HCT116 (cell line): ENCODE results near the gene RRAS2.

Source experiments
- ATF3 ChIP-seq: IDR thresholded peaks from 2 replicates; pipeline ENCODE4 v1.6.1; 2012
- CTCF ChIP-seq, 3 experiments: fragments of 200-600 bp in 1 of 3; sonication (generic) in 1 of 3; IDR thresholded peaks in 2 of 3; conservative IDR thresholded peaks in 1 of 3; 2 replicates each; pipeline ENCODE4 v1.5.1; 2012 to 2017; ENCODE audit warnings: low read depth in 2 of 3, low read length in 2 of 3, antibody characterized with exemption in 1 of 3, borderline replicate concordance in 1 of 3, control low read depth in 1 of 3, mild to moderate bottlenecking in 1 of 3, mixed read lengths in 1 of 3, mixed run types in 1 of 3, moderate library complexity in 1 of 3; ENCODE audit not compliant: insufficient read depth in 1 of 3
- MAX ChIP-seq: IDR thresholded peaks from 2 replicates; pipeline ENCODE4 v1.6.1; 2012
- POLR2A ChIP-seq: IDR thresholded peaks from 2 replicates; pipeline ENCODE4 v1.7.0; 2011; ENCODE audit warnings: borderline replicate concordance; ENCODE audit not compliant: insufficient read depth, insufficient read length; ENCODE audit errors: extremely low read depth
- REST ChIP-seq: IDR thresholded peaks from 2 replicates; pipeline ENCODE4 v1.6.1; 2012; ENCODE audit warnings: low read depth
- ZBTB33 ChIP-seq: IDR thresholded peaks from 2 replicates; pipeline ENCODE4 v1.6.1; 2011; ENCODE audit warnings: mild to moderate bottlenecking, low read length, moderate library complexity; ENCODE audit not compliant: insufficient replicate concordance; ENCODE audit errors: extremely low read depth

GRCh38 chr11:14232652-14233051, 126.3 kb downstream of the RRAS2 start:
- TF ChIP-seq MAX (no peak), POLR2A (no peak), CTCF (IDR thresholded peaks at IDR 0.05 in 2 of 3, conservative IDR thresholded peaks at IDR 0.05 in 1 of 3; ENCODE audit: borderline replicate concordance in 1 of 3, insufficient read depth in 1 of 3, low read depth in 2 of 3, low read length in 2 of 3) (peak; percentile 17 to 79 (median 75); a peak in 5 of 6 replicates), REST (no peak), ZBTB33 (no peak), ATF3 (no peak)
